ENCODE results near the gene SPATA31C1.

SPATA31C1 gene

GRCh38 chr9:87944096-87944495 is 26.3 kb downstream of the SPATA31C1 start:
- no peak for DNase-seq

GRCh38 chr9:87944682-87945081 is 26.9 kb downstream of the SPATA31C1 start:
- DNase-seq = no peak

GRCh38 chr9:87950296-87950695 is 32.5 kb downstream of the SPATA31C1 start:
- no peak for DNase-seq

GRCh38 chr9:87950765-87951488 is 33.2 kb downstream of the SPATA31C1 start:
- DNase-seq = peak; percentile 8

DNA sequence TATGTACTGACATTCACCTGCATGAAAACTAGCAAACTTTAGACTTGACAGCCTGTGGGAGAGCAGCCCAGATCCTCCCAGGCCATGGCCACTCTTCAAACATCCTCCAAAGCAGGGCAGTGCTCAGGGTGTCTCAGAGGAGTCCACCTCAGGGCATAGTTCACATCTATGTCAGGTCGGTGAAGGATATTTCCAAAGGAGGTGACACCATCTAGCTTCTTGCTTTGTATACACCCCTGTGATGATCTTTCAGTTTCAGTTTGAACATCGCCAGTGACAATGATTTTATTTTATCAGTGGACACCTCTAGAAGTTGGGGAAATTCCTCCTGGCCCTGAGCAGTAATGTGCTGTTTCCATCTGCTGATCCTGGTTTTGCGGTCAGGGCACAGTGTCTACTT is 36.5 kb downstream of the SPATA31C1 start:
- no peak for DNase-seq

DNA sequence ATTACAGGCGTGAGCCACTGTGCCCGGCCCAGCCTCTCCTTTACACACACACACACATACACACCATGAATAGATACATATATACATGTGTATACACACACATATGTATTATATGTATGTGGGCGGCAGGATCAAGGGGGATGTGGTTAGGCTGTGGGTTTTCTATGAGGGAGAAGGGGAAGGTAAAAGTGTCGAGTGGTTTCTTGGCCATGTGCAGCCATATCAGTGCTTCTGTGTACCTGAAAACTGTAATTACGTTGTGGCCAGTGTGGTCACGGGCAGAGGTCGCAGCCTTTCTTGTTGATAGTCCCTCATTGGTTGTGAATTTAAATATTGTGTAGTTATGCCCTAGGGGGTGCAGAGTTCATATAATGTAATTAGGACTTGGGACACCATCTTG is 40.1 kb downstream of the SPATA31C1 start:
- no peak for DNase-seq

DNA sequence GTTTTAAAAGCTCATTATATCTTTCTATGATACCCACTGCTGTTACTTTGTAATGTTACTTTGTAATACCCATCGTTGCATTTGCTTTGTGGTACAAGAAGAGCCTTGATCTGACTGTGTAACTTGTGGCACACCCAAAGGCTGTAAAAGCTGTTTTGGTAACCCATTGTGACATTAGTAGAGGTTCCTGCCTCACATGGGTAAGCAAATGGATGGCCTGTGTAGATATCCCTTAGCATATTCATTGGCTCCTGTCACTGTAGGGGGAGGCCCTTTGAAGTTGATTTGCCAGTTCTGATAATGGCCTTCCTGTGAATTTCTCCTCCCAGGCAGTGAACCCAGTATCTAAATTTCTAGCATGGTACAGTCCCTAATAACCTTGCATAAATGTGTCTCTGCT is 40.8 kb downstream of the SPATA31C1 start:
- no peak for DNase-seq

DNA sequence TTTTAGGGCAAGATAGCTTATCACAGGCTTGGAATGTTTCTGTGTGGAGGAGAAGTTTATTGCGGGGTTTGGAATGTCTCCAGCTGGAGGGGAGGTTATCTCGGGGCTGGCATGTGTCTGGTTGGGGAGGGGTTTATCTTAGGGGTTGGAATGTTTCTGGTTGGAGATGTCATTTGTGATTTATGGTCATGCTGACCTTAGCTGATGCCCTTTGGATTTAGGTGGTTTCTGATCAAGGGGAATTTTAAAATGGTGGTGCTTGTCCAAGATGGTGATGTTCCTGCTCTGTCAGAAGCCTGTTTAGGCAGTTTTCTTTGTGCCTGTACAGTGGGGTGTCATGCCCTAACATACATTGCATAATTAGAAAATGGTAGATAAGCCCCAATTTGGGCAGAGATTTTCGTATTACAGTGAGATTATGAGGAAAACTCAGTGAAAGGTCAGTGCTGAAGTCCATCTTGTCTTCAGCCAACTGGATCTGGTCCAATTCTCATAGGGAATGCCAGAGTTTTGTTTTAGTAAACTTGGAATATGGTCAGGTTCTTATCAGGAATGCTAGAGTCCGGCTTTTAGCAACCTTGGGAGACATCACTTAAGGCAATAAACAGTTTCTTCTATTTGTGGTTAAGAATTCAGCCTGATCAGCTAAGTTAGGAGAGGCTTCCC is 42.3 kb downstream of the SPATA31C1 start:
- DNase-seq = no peak

- DNase-seq = no peak
Measured at GRCh38 chr9:87963770-87964169, 46.0 kb downstream of the SPATA31C1 start.

DNA sequence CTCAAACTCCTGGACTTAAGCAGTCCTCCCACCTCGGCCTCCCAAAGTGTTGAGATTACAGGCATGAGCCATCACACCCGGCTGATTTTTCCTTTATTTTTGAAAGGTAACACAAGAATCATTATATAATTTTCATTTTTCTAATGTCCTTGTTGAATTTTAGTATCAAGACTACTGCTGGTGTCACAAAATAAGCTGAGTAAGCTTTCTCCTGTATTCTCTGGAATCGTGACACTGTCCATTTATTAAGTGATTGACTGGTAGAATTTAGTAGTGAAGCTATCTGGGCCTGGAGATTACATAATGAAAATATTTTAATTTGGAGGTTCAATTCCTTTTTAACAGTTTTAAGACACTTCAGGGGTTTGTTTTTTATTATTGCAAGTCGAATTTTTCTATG is 47.1 kb downstream of the SPATA31C1 start:
- no peak for DNase-seq

GRCh38 chr9:87968155-87968554 is 50.4 kb downstream of the SPATA31C1 start:
- no peak for DNase-seq

- no peak for DNase-seq
Measured at GRCh38 chr9:87970602-87971001, 52.8 kb downstream of the SPATA31C1 start.

DNA sequence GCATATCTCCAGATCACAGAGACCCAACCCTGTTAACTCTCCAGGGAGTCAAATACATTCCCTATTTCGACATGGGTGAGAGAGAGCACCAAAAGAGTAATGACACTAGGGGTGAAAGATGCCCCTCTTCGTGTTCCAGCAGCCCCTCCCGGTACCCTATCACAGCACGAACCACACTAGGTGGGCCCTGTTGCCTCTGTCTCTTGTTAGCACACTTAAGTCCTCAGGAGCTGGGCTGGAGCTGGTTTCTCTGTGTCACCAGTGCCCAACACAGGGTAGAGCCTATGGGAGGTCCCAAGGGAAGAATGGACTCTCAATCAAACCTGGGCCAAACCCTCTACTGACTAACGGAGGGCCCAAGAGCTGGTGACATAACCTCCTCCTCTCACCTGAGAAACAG is 55.4 kb downstream of the SPATA31C1 start:
- no peak for DNase-seq
